Neuronal stem cell (in vitro differentiated cells): ENCODE measurements around the gene FHL3.
A peak's percentile ranks its signal among the peaks of the same experiment; 100 is the strongest.

Experiments
- DNase-seq: peaks from one replicate; pipeline ENCODE4 v3.0.0-alpha.2; 2013; ENCODE audit warnings: low spot score
- H2AFZ ChIP-seq: one replicate; pipeline ENCODE4 v1.6.1; 2013; ENCODE audit warnings: mild to moderate bottlenecking, low read length, inconsistent platforms
- H2AK5ac ChIP-seq: 2 replicates; pipeline ENCODE4 v1.6.1; 2013; ENCODE audit warnings: low read depth, mild to moderate bottlenecking, inconsistent platforms, low read length, moderate library complexity, mixed read lengths
- H2BK120ac ChIP-seq: 2 replicates; pipeline ENCODE4 v1.6.1; 2013; ENCODE audit warnings: low read depth, mild to moderate bottlenecking, inconsistent platforms, low read length, moderate library complexity, mixed read lengths
- H2BK12ac ChIP-seq: one replicate; pipeline ENCODE4 v1.6.1; 2013; ENCODE audit warnings: low read length, inconsistent platforms
- H2BK15ac ChIP-seq: 2 replicates; pipeline ENCODE4 v1.6.1; 2013; ENCODE audit warnings: mild to moderate bottlenecking, low read length, inconsistent platforms, mixed read lengths
- H2BK5ac ChIP-seq: one replicate; pipeline ENCODE4 v1.6.1; 2013; ENCODE audit warnings: inconsistent platforms, mild to moderate bottlenecking, low read length, moderate library complexity
- H3K14ac ChIP-seq: one replicate; pipeline ENCODE4 v1.6.1; 2013; ENCODE audit warnings: low read length, inconsistent platforms
- H3K18ac ChIP-seq: 2 replicates; pipeline ENCODE4 v1.6.1; 2013; ENCODE audit warnings: low read length, inconsistent platforms
- H3K23ac ChIP-seq: 2 replicates; pipeline ENCODE4 v1.6.1; 2013; ENCODE audit warnings: low read depth, mild to moderate bottlenecking, mixed read lengths, low read length, inconsistent platforms; ENCODE audit not compliant: poor library complexity
- H3K27ac ChIP-seq: replicated peaks from 3 replicates; pipeline ENCODE4 v1.5.1; 2013; ENCODE audit warnings: low read length, inconsistent platforms
- H3K27me3 ChIP-seq, 3 experiments: 2 replicates each; pipeline ENCODE4 v1.6.1; 2013; ENCODE audit warnings: low read length in 3 of 3, mild to moderate bottlenecking in 2 of 3, inconsistent platforms in 1 of 3, low read depth in 1 of 3, mixed read lengths in 1 of 3, moderate library complexity in 1 of 3; ENCODE audit not compliant: control insufficient read depth in 3 of 3, insufficient read depth in 3 of 3
- H3K36me3 ChIP-seq, 2 donors: replicated peaks in 1 of 2; 2 replicates each; pipeline ENCODE4 v1.6.1; 2013; ENCODE audit warnings: low read length in 2 of 2; ENCODE audit not compliant: control insufficient read depth in 2 of 2, insufficient read depth in 2 of 2
- H3K4ac ChIP-seq: 2 replicates; pipeline ENCODE4 v1.6.1; 2013; ENCODE audit warnings: inconsistent platforms, mild to moderate bottlenecking, low read length, moderate library complexity
- H3K4me1 ChIP-seq, 2 donors: 1 replicate in 1 of 2; 2 replicates in 1 of 2; pipeline ENCODE4 v1.6.1; 2013; ENCODE audit warnings: low read length in 2 of 2, low read depth in 1 of 2; ENCODE audit not compliant: control insufficient read depth in 2 of 2, insufficient read depth in 1 of 2
- H3K4me2 ChIP-seq: one replicate; pipeline ENCODE4 v1.6.1; 2013; ENCODE audit warnings: mild to moderate bottlenecking, low read length, inconsistent platforms; ENCODE audit not compliant: insufficient read depth, poor library complexity, severe bottlenecking
- H3K4me3 ChIP-seq, 2 donors: 2 replicates each; pipeline ENCODE4 v1.5.1; 2013; ENCODE audit warnings: low read length in 2 of 2, mild to moderate bottlenecking in 2 of 2, inconsistent platforms in 1 of 2, moderate library complexity in 1 of 2
- H3K79me1 ChIP-seq: one replicate; pipeline ENCODE4 v1.6.1; 2013; ENCODE audit warnings: low read depth, mild to moderate bottlenecking, inconsistent platforms, low read length, moderate library complexity
- H3K9ac ChIP-seq: one replicate; pipeline ENCODE4 v1.6.1; 2013; ENCODE audit warnings: mild to moderate bottlenecking, low read depth, low read length, inconsistent platforms; ENCODE audit not compliant: poor library complexity
- H3K9me3 ChIP-seq, 2 donors: replicated peaks in 1 of 2; 2 replicates each; pipeline versions ENCODE3 to v1.6.1; 2013; ENCODE audit warnings: low read length in 2 of 2, mild to moderate bottlenecking in 2 of 2, inconsistent platforms in 1 of 2, low read depth in 1 of 2, mixed read lengths in 1 of 2, moderate library complexity in 1 of 2; ENCODE audit not compliant: control insufficient read depth in 2 of 2, insufficient read depth in 1 of 2
- H4K8ac ChIP-seq: one replicate; pipeline ENCODE4 v1.6.1; 2013; ENCODE audit warnings: low read depth, mild to moderate bottlenecking, inconsistent platforms, low read length, moderate library complexity
- H4K91ac ChIP-seq: one replicate; pipeline ENCODE4 v1.6.1; 2013; ENCODE audit warnings: low read length, low read depth, mild to moderate bottlenecking, inconsistent platforms; ENCODE audit not compliant: poor library complexity
- WGBS, 2 donors: extraction: QIAGEN DNeasy Blood & Tissue Kit; methylation state at CpG; one replicate each; pipeline ENCODE4 v1.1.7; 2013; ENCODE audit warnings: missing lambda C conversion rate in 2 of 2, mixed read lengths in 1 of 2; ENCODE audit not compliant: insufficient read length in 2 of 2, insufficient replicate concordance in 1 of 2; ENCODE audit errors: extremely low coverage in 2 of 2; 5-methylcytosine and 5-hydroxymethylcytosine counted together

Gene FHL3

GRCh38 chr1:38051079-38051543, 45.8 kb upstream of the FHL3 start:
- Histone ChIP-seq H3K18ac (peak overlapping the region; percentile 86), H2AK5ac (peak overlapping the region; percentile 1), H2AFZ (no peak overlapping the region), H3K4me3 (no peak overlapping the region), H3K9ac (no peak overlapping the region), H3K14ac (no peak overlapping the region), H3K36me3 (peaks cover 0 to 16% of the 10 kb centered on the region in 2 donors), H4K8ac (no peak overlapping the region), H3K9me3 (no peaks in the 10 kb centered on the region), H3K4ac (no peak overlapping the region), H2BK12ac (no peak overlapping the region), H2BK15ac (peak overlapping the region; percentile 89), H3K4me2 (peak overlapping the region; percentile 21), H3K23ac (no peak overlapping the region), H2BK5ac (peak overlapping the region; percentile 26), H2BK120ac (no peak overlapping the region), H3K79me1 (peaks cover 9% of the 10 kb centered on the region), H4K91ac (no peak overlapping the region), H3K27ac (no peak overlapping the region), H3K27me3 (no peaks in the 10 kb centered on the region), H3K4me1 (peaks cover 37 to 51% of the 10 kb centered on the region in 2 donors)
- no CpG with 5 or more reads among the region's 9 CpGs for WGBS, 2 donors
- DNase-seq: no peak

GRCh38 chr1:38050397-38051078, 45.2 kb upstream of the FHL3 start:
- Histone ChIP-seq H3K4me3 (peak overlapping the region in 1 of 2 donors; percentile 2), H3K23ac (no peak overlapping the region), H4K8ac (no peak overlapping the region), H3K9me3 (no peaks in the 10 kb centered on the region), H3K18ac (peak overlapping the region; percentile 63), H3K36me3 (peaks cover 0 to 12% of the 10 kb centered on the region in 2 donors), H4K91ac (no peak overlapping the region), H2BK12ac (peak overlapping the region; percentile 12), H3K27me3 (no peaks in the 10 kb centered on the region), H2AFZ (peak overlapping the region; percentile 2), H3K4me1 (peaks cover 37 to 51% of the 10 kb centered on the region in 2 donors), H3K27ac (no peak overlapping the region), H2BK15ac (peak overlapping the region; percentile 89), H2BK120ac (no peak overlapping the region), H3K4me2 (peak overlapping the region; percentile 21), H3K4ac (no peak overlapping the region), H3K14ac (no peak overlapping the region), H3K9ac (no peak overlapping the region), H2AK5ac (peak overlapping the region; percentile 1), H3K79me1 (peaks cover 9% of the 10 kb centered on the region), H2BK5ac (no peak overlapping the region)
- no CpG with 5 or more reads among the region's 13 CpGs for WGBS, 2 donors
- no peak for DNase-seq

- H3K9ac ChIP-seq: peak overlapping the region; percentile 85
- no peak overlapping the region for H3K27ac ChIP-seq
- no peak overlapping the region for H2BK12ac ChIP-seq
- peaks cover 8 to 28% of the 10 kb centered on the region in 2 donors for H3K36me3 ChIP-seq
- H3K4me3 ChIP-seq: peak overlapping the region; percentile 85 to 94
- peak overlapping the region; percentile 90 for H2BK15ac ChIP-seq
- no CpG with 5 or more reads among the region's 34 CpGs for WGBS, 2 donors
- H2AK5ac ChIP-seq: peak overlapping the region; percentile 29
- H3K4me2 ChIP-seq: peak overlapping the region; percentile 96
- H3K79me1 ChIP-seq: peaks cover 6% of the 10 kb centered on the region
- DNase-seq: no peak
- H4K91ac ChIP-seq: no peak overlapping the region
- H2BK5ac ChIP-seq: peak overlapping the region; percentile 30
- peak overlapping the region; percentile 97 for H3K18ac ChIP-seq
- H3K9me3 ChIP-seq: no peaks in the 10 kb centered on the region
- peak overlapping the region; percentile 91 for H2AFZ ChIP-seq
- H3K23ac ChIP-seq: peak overlapping the region; percentile 74
- H3K14ac ChIP-seq: no peak overlapping the region
- no peak overlapping the region for H2BK120ac ChIP-seq
- H3K4me1 ChIP-seq: peaks cover 40 to 49% of the 10 kb centered on the region in 2 donors
- no peaks in the 10 kb centered on the region for H3K27me3 ChIP-seq
- H4K8ac ChIP-seq: no peak overlapping the region
- H3K4ac ChIP-seq: no peak overlapping the region
Observed at GRCh38 chr1:38047603-38048141, 42.4 kb upstream of the FHL3 start.

- peak overlapping the region; percentile 30 for H2BK5ac ChIP-seq
- peak overlapping the region; percentile 74 for H3K23ac ChIP-seq
- no peak overlapping the region for H3K27ac ChIP-seq
- no peaks in the 10 kb centered on the region for H3K27me3 ChIP-seq
- H3K14ac ChIP-seq: no peak overlapping the region
- no peak overlapping the region for H3K4ac ChIP-seq
- H2BK120ac ChIP-seq: no peak overlapping the region
- peaks cover 6% of the 10 kb centered on the region for H3K79me1 ChIP-seq
- peak overlapping the region; percentile 85 for H3K9ac ChIP-seq
- no CpG with 5 or more reads among the region's 99 CpGs for WGBS, 2 donors
- no peak overlapping the region for H4K8ac ChIP-seq
- no peak overlapping the region for H4K91ac ChIP-seq
- H2AFZ ChIP-seq: peak overlapping the region; percentile 91
- H2BK15ac ChIP-seq: peak overlapping the region; percentile 90
- peak overlapping the region; percentile 29 for H2AK5ac ChIP-seq
- peaks cover 8 to 34% of the 10 kb centered on the region in 2 donors for H3K36me3 ChIP-seq
- no peaks in the 10 kb centered on the region for H3K9me3 ChIP-seq
- peak; percentile 91 for DNase-seq
- H3K18ac ChIP-seq: peak overlapping the region; percentile 97
- H3K4me2 ChIP-seq: peak overlapping the region; percentile 96
- peak overlapping the region; percentile 85 to 94 for H3K4me3 ChIP-seq
- H2BK12ac ChIP-seq: peak overlapping the region; percentile 14
- peaks cover 44 to 49% of the 10 kb centered on the region in 2 donors for H3K4me1 ChIP-seq
Observed at GRCh38 chr1:38046884-38047602, 41.7 kb upstream of the FHL3 start.
